Vagina (tissue), 2 donors: ENCODE data around the gene TADA2A. TPM values are rescaled to one million over a fixed set of nuclear protein-coding genes. Genes with fewer than 3 reads are reported as not detected.

Experiments used
- DNase-seq, 2 donors: peaks; one replicate each; pipeline ENCODE4 v3.0.0-alpha.2; 2017; ENCODE audit errors: extremely low spot score in 2 of 2
- H3K27ac ChIP-seq: fragments of 200-600 bp; sonication (generic); one replicate; pipeline ENCODE4 v1.5.1; 2019
- H3K27me3 ChIP-seq: fragments of 200-600 bp; sonication (generic); one replicate; pipeline ENCODE4 v1.5.1; 2019
- H3K36me3 ChIP-seq, 2 donors: fragments of 200-600 bp; sonication (generic); one replicate each; pipeline ENCODE4 v1.5.1; 2017 to 2019
- H3K4me1 ChIP-seq: fragments of 200-600 bp; sonication (generic); one replicate; pipeline ENCODE4 v1.5.1; 2019
- H3K4me3 ChIP-seq, 2 donors: fragments of 200-600 bp; sonication (generic); 1 replicate in 1 of 2; 2 replicates in 1 of 2; pipeline ENCODE4 v1.5.1; 2016 to 2019
- H3K9me3 ChIP-seq: fragments of 200-600 bp; sonication (generic); one replicate; pipeline ENCODE4 v1.5.1; 2019
- CTCF ChIP-seq, 3 experiments: fragments of 450-650 bp in 2 of 3; fragments of 200-600 bp in 1 of 3; sonication (generic) in 1 of 3; IDR thresholded peaks; one replicate each; pipeline ENCODE4 v1.5.1; 2017 to 2019; ENCODE audit warnings: antibody characterized with exemption in 3 of 3, mild to moderate bottlenecking in 2 of 3, moderate library complexity in 2 of 3
- POLR2A ChIP-seq, 2 donors: fragments of 450-650 bp; IDR thresholded peaks; one replicate each; pipeline ENCODE4 v1.6.1; 2017; ENCODE audit warnings: antibody characterized with exemption in 2 of 2, mild to moderate bottlenecking in 2 of 2, moderate library complexity in 2 of 2
- POLR2AphosphoS5 ChIP-seq, 2 donors: sonication (generic); formaldehyde crosslinking; IDR thresholded peaks; one replicate each; pipeline ENCODE4 v1.9.0; 2017; ENCODE audit warnings: antibody characterized with exemption in 2 of 2, mild to moderate bottlenecking in 2 of 2, low read depth in 1 of 2; ENCODE audit not compliant: insufficient read depth in 1 of 2
- intact Hi-C: fragments of 100-400 bp; cut with DNase I; formaldehyde crosslinking; loops from one replicate; pipeline ENCODE4 v1.15.1; 2023
- total RNA-seq: library from RNA; depleted of rRNA; stranded (reverse); fragments of >200 nt; gene quantifications from one replicate; pipeline ENCODE4 v1.2.3, GENCODE V29; 2016

Gene TADA2A
- total RNA-seq, 1 donor from 2014 or later, result 44.2 TPM

- TF ChIP-seq CTCF (IDR thresholded peaks at IDR 0.05) (no peak), POLR2AphosphoS5 (IDR thresholded peaks at IDR 0.05; ENCODE audit: insufficient read depth in 1 of 2, low read depth in 1 of 2) (no peak), POLR2A (IDR thresholded peaks at IDR 0.05) (no peak)
- no peaks in the 10 kb centered on the region for H3K9me3 ChIP-seq
- no peak overlapping the region for H3K4me3 ChIP-seq
Measured at GRCh38 chr17:37388266-37388665, 18.4 kb upstream of the TADA2A start.

GRCh38 chr17:37389160-37389559 is 17.5 kb upstream of the TADA2A start:
- Histone ChIP-seq H3K4me3 (no peak overlapping the region), H3K27ac (no peak overlapping the region), H3K9me3 (no peaks in the 10 kb centered on the region), H3K27me3 (no peaks in the 10 kb centered on the region), H3K4me1 (no peaks in the 10 kb centered on the region), H3K36me3 (no peaks in the 10 kb centered on the region)
- TF ChIP-seq POLR2AphosphoS5 (IDR thresholded peaks at IDR 0.05; ENCODE audit: insufficient read depth in 1 of 2, low read depth in 1 of 2), result no peak
- TF ChIP-seq POLR2A (IDR thresholded peaks at IDR 0.05), result no peak
- TF ChIP-seq CTCF (IDR thresholded peaks at IDR 0.05), result no peak
- intact Hi-C loops, result no loop called here
- no peak for DNase-seq

More at GRCh38 chr17:37388266-37388665, 18.4 kb upstream of the TADA2A start:
- Histone ChIP-seq H3K27me3 (no peaks in the 10 kb centered on the region), H3K36me3 (no peaks in the 10 kb centered on the region), H3K27ac (no peak overlapping the region), H3K4me1 (no peaks in the 10 kb centered on the region)
- DNase-seq, result no peak
- intact Hi-C loops, result no loop called here

GRCh38 chr17:37391146-37391545 is 15.5 kb upstream of the TADA2A start:
- no peaks in the 10 kb centered on the region for H3K9me3 ChIP-seq
- TF ChIP-seq POLR2A (IDR thresholded peaks at IDR 0.05) (no peak), POLR2AphosphoS5 (IDR thresholded peaks at IDR 0.05; ENCODE audit: insufficient read depth in 1 of 2, low read depth in 1 of 2) (no peak), CTCF (IDR thresholded peaks at IDR 0.05) (no peak)

GRCh38 chr17:37392024-37392590 is 14.6 kb upstream of the TADA2A start:
- no peak overlapping the region for H3K4me3 ChIP-seq
- DNase-seq, result no peak
- no peaks in the 10 kb centered on the region for H3K27me3 ChIP-seq
- H3K36me3 ChIP-seq, result no peaks in the 10 kb centered on the region
- intact Hi-C loops, result no loop called here
- TF ChIP-seq POLR2A (IDR thresholded peaks at IDR 0.05) (no peak), CTCF (IDR thresholded peaks at IDR 0.05) (no peak), POLR2AphosphoS5 (IDR thresholded peaks at IDR 0.05; ENCODE audit: insufficient read depth in 1 of 2, low read depth in 1 of 2) (no peak)
- H3K27ac ChIP-seq, result no peak overlapping the region
- no peaks in the 10 kb centered on the region for H3K9me3 ChIP-seq
- H3K4me1 ChIP-seq, result no peaks in the 10 kb centered on the region

More at GRCh38 chr17:37391146-37391545, 15.5 kb upstream of the TADA2A start:
- H3K4me1 ChIP-seq, result no peaks in the 10 kb centered on the region
- no peaks in the 10 kb centered on the region for H3K27me3 ChIP-seq
- DNase-seq, result no peak
- no peaks in the 10 kb centered on the region for H3K36me3 ChIP-seq
- intact Hi-C loops, result no loop called here
- no peak overlapping the region for H3K4me3 ChIP-seq
- no peak overlapping the region for H3K27ac ChIP-seq

- Histone ChIP-seq H3K4me3 (no peak overlapping the region), H3K27ac (no peak overlapping the region)
Measured at GRCh38 chr17:37393352-37393751, 13.3 kb upstream of the TADA2A start.

More at GRCh38 chr17:37393352-37393751, 13.3 kb upstream of the TADA2A start:
- no peaks in the 10 kb centered on the region for H3K4me1 ChIP-seq
- no peaks in the 10 kb centered on the region for H3K27me3 ChIP-seq
- TF ChIP-seq POLR2AphosphoS5 (IDR thresholded peaks at IDR 0.05; ENCODE audit: insufficient read depth in 1 of 2, low read depth in 1 of 2) (no peak), CTCF (IDR thresholded peaks at IDR 0.05) (no peak), POLR2A (IDR thresholded peaks at IDR 0.05) (no peak)
- intact Hi-C loops, result no loop called here
- no peak for DNase-seq
- no peaks in the 10 kb centered on the region for H3K36me3 ChIP-seq
- H3K9me3 ChIP-seq, result no peaks in the 10 kb centered on the region
